CD4-positive, alpha-beta T cell (primary cell): ENCODE data around the gene PPP1R14B. TPM values are rescaled to one million over a fixed set of nuclear protein-coding genes. Genes with fewer than 3 reads are reported as not detected.
A peak's percentile ranks its signal among the peaks of the same experiment; 100 is the strongest.

Source experiments
- ATAC-seq: fragments of 200-7000 bp; cut with Tn5 transposase; one replicate; pipeline ENCODE4 v1.10.0; 2022; ENCODE audit warnings: mild to moderate bottlenecking; ENCODE audit not compliant: poor library complexity
- CTCF ChIA-PET: fragments of 350-600 bp; sonication (Branson Sonifier 250); formaldehyde crosslinking; loops from one replicate; lab custom pipeline; 2021; ENCODE audit warnings: antibody characterized with exemption, inconsistent platforms; lab: Charles Lee
- POLR2A ChIA-PET: fragments of 350-600 bp; sonication (Branson Sonifier 250); formaldehyde crosslinking; loops from one replicate; lab custom pipeline; 2021; ENCODE audit warnings: antibody characterized with exemption, inconsistent platforms; lab: Charles Lee
- DNase-seq, 14 experiments: peaks; one replicate each; pipeline ENCODE4 v3.0.0-alpha.2; 2013 to 2020; ENCODE audit warnings: mixed read lengths in 2 of 14
- H3K27ac ChIP-seq, 2 donors: one replicate each; pipeline versions ENCODE4 v1.5.1 to v1.7.0; 2013; ENCODE audit warnings: low read length in 2 of 2, low read depth in 1 of 2, mild to moderate bottlenecking in 1 of 2
- H3K27me3 ChIP-seq, 2 experiments: 1 replicate in 1 of 2; 2 replicates in 1 of 2; pipeline versions ENCODE4 v1.6.1 to v1.7.0; 2013; ENCODE audit warnings: low read length in 2 of 2, control low read depth in 1 of 2, mild to moderate bottlenecking in 1 of 2, moderate library complexity in 1 of 2; ENCODE audit not compliant: insufficient read depth in 2 of 2, control insufficient read depth in 1 of 2
- H3K36me3 ChIP-seq: one replicate; pipeline ENCODE4 v1.6.1; 2013; ENCODE audit warnings: low read length, control low read depth; ENCODE audit not compliant: insufficient read depth
- H3K4me1 ChIP-seq: one replicate; pipeline ENCODE4 v1.6.1; 2013; ENCODE audit warnings: low read length, control low read depth; ENCODE audit not compliant: insufficient read depth
- H3K4me3 ChIP-seq: one replicate; pipeline ENCODE4 v1.5.1; 2013; ENCODE audit warnings: mild to moderate bottlenecking, low read length, moderate library complexity
- H3K9me3 ChIP-seq, 2 experiments: 1 replicate in 1 of 2; 2 replicates in 1 of 2; pipeline versions ENCODE4 v1.6.1 to v1.7.0; 2013; ENCODE audit warnings: low read length in 2 of 2, mild to moderate bottlenecking in 2 of 2, control low read depth in 1 of 2, moderate library complexity in 1 of 2; ENCODE audit not compliant: control insufficient read depth in 1 of 2, insufficient read depth in 1 of 2
- H3K27ac Mint-ChIP-seq: one replicate; pipeline ENCODE4 v1.8.0; 2020; ENCODE audit warnings: mixed read lengths
- H3K27me3 Mint-ChIP-seq: one replicate; pipeline ENCODE4 v1.8.0; 2021; ENCODE audit warnings: mixed read lengths
- H3K36me3 Mint-ChIP-seq: one replicate; pipeline ENCODE4 v1.8.0; 2021; ENCODE audit warnings: low read depth, mixed read lengths
- H3K4me1 Mint-ChIP-seq: one replicate; pipeline ENCODE4 v1.8.0; 2021; ENCODE audit warnings: low read depth, mixed read lengths
- H3K4me3 Mint-ChIP-seq: one replicate; pipeline ENCODE4 v1.8.0; 2020; ENCODE audit warnings: mild to moderate bottlenecking, mixed read lengths
- H3K9me3 Mint-ChIP-seq: one replicate; pipeline ENCODE4 v1.8.0; 2020; ENCODE audit warnings: mixed read lengths
- CTCF ChIP-seq: fragments of 200-600 bp; IDR thresholded peaks from one replicate; pipeline ENCODE4 v1.8.0; 2022; ENCODE audit warnings: antibody characterized with exemption, mild to moderate bottlenecking
- intact Hi-C, 2 experiments: fragments of 100-400 bp; cut with DNase I in 1 of 2; cut with micrococcal nuclease in 1 of 2; formaldehyde crosslinking; loops; one replicate each; pipeline versions ENCODE4 v1.15.1 to v1.9.0; 2023 to 2025; cut with DNase I, micrococcal nuclease
- total RNA-seq, 174 experiments: library from RNA in 2 of 174; stranded (reverse) in 2 of 174; gene quantifications; one replicate each; pipeline ENCODE4 v1.2.3 and lab custom pipeline; 2021 to 2026

PPP1R14B gene
- total RNA-seq, 2 experiments from 2014 or later, result 17.1 to 21.0 TPM

- H3K27ac Mint-ChIP-seq, result no peak overlapping the region
- H3K9me3 Mint-ChIP-seq, result no peaks in the 10 kb centered on the region
- peaks cover 22% of the 10 kb centered on the region for H3K4me1 Mint-ChIP-seq
- H3K4me3 ChIP-seq, result no peak overlapping the region
- H3K4me1 ChIP-seq, result peaks cover 25% of the 10 kb centered on the region
- peaks cover 8% of the 10 kb centered on the region for H3K36me3 ChIP-seq
- H3K27me3 Mint-ChIP-seq, result peaks cover 5% of the 10 kb centered on the region
- ATAC-seq, result no peak
- no peak for DNase-seq
- intact Hi-C loops, result no loop called here
- H3K4me3 Mint-ChIP-seq, result peak overlapping the region; percentile 30
- no peaks in the 10 kb centered on the region for H3K9me3 ChIP-seq
- H3K27ac ChIP-seq, result no peak overlapping the region
- POLR2A ChIA-PET, result no interaction called here
- H3K36me3 Mint-ChIP-seq, result peaks cover 9% of the 10 kb centered on the region
- TF ChIP-seq CTCF, result no peak
- no peaks in the 10 kb centered on the region for H3K27me3 ChIP-seq
- CTCF ChIA-PET, result no interaction called here
These were observed 18.7 kb upstream of the PPP1R14B start for GRCh38 chr11:64265176-64266160.

- POLR2A ChIA-PET, result interaction anchor here (1.1 kb wide), 1 partner anchor 23 kb away, joined by 3 read pairs; the partner anchor contains the start of gene FKBP2
- Histone ChIP-seq H3K27ac (no peak overlapping the region), H3K27me3 (no peaks in the 10 kb centered on the region), H3K4me3 (no peak overlapping the region), H3K9me3 (no peaks in the 10 kb centered on the region), H3K36me3 (peaks cover 8% of the 10 kb centered on the region), H3K4me1 (peaks cover 24% of the 10 kb centered on the region)
- no peaks in the 10 kb centered on the region for H3K27me3 Mint-ChIP-seq
- no peak overlapping the region for H3K27ac Mint-ChIP-seq
- peaks cover 4% of the 10 kb centered on the region for H3K36me3 Mint-ChIP-seq
- TF ChIP-seq CTCF, result no peak
- intact Hi-C loops, result no loop called here
- H3K9me3 Mint-ChIP-seq, result no peaks in the 10 kb centered on the region
- H3K4me3 Mint-ChIP-seq, result no peak overlapping the region
- DNase-seq, result no peak
- CTCF ChIA-PET, result no interaction called here
- no peak for ATAC-seq
- H3K4me1 Mint-ChIP-seq, result peaks cover 13% of the 10 kb centered on the region
These were observed 17.7 kb upstream of the PPP1R14B start for GRCh38 chr11:64264371-64264852.

GRCh38 chr11:64263947-64264317, 17.2 kb upstream of the PPP1R14B start:
- H3K27ac Mint-ChIP-seq, result no peak overlapping the region
- peaks cover 12% of the 10 kb centered on the region for H3K36me3 ChIP-seq
- H3K4me3 Mint-ChIP-seq, result no peak overlapping the region
- H3K4me3 ChIP-seq, result no peak overlapping the region
- ATAC-seq, result no peak
- peaks cover 6% of the 10 kb centered on the region for H3K36me3 Mint-ChIP-seq
- ChIA-PET CTCF (interaction anchor here (1.5 kb wide), 1 partner anchor 37 kb away, joined by 5 read pairs; no protein-coding TSS in a partner anchor), POLR2A (interaction anchor here (1.0 to 1.1 kb wide), 2 partner anchors 21 to 23 kb away, joined by 3 read pairs; partner anchors contain the start of genes BAD and FKBP2)
- H3K4me1 Mint-ChIP-seq, result peaks cover 9% of the 10 kb centered on the region
- no peaks in the 10 kb centered on the region for H3K9me3 ChIP-seq
- no peaks in the 10 kb centered on the region for H3K27me3 Mint-ChIP-seq
- TF ChIP-seq CTCF, result no peak
- no peaks in the 10 kb centered on the region for H3K27me3 ChIP-seq
- no peaks in the 10 kb centered on the region for H3K9me3 Mint-ChIP-seq
- peaks cover 22% of the 10 kb centered on the region for H3K4me1 ChIP-seq
- intact Hi-C loops, result no loop called here
- no peak overlapping the region for H3K27ac ChIP-seq
- no peak for DNase-seq
